H1 (cell line): ENCODE measurements around the gene LIF. TPM values are rescaled to one million over a fixed set of nuclear protein-coding genes. Genes with fewer than 3 reads are reported as not detected.

Experiments
- BCL11A ChIP-seq, 2 experiments: IDR thresholded peaks; one replicate each; pipeline ENCODE4 v1.6.1; 2011; ENCODE audit warnings: low read depth in 2 of 2, low read length in 2 of 2, mild to moderate bottlenecking in 2 of 2
- CTBP2 ChIP-seq: IDR thresholded peaks from 2 replicates; pipeline ENCODE4 v1.7.0; 2011; ENCODE audit warnings: borderline replicate concordance, mild to moderate bottlenecking, moderate library complexity, mixed read lengths, low read length; ENCODE audit not compliant: insufficient read depth, insufficient read length
- NANOG ChIP-seq: IDR thresholded peaks from 2 replicates; pipeline ENCODE4 v1.6.1; 2011; ENCODE audit warnings: low read length, low read depth, mild to moderate bottlenecking, inconsistent platforms; ENCODE audit not compliant: insufficient read depth, poor library complexity, severe bottlenecking
- SUZ12 ChIP-seq: fragments of 200-600 bp; sonication (generic); IDR thresholded peaks from 2 replicates; pipeline ENCODE4 v1.6.1; 2012; ENCODE audit warnings: mild to moderate bottlenecking, inconsistent platforms, low read length, moderate library complexity, mixed read lengths
- TAF1 ChIP-seq: IDR thresholded peaks from 2 replicates; pipeline ENCODE4 v1.6.1; 2011; ENCODE audit warnings: mild to moderate bottlenecking, low read depth, low read length
- TAF7 ChIP-seq: optimal IDR thresholded peaks from 2 replicates; pipeline ENCODE3; 2011; ENCODE audit warnings: low read depth, mild to moderate bottlenecking, inconsistent platforms, low read length, moderate library complexity, borderline replicate concordance
- ZNF274 ChIP-seq: IDR thresholded peaks from 2 replicates; pipeline ENCODE4 v1.7.0; 2012; ENCODE audit warnings: low read length, borderline replicate concordance; ENCODE audit errors: extremely low read depth
- polyA plus RNA-seq, 7 experiments: library from polyadenylated mRNA; depleted of rRNA in 3 of 7; stranded (reverse) in 5 of 7; unstranded in 2 of 7; fragments of >200 nt in 5 of 7; fragments of 200-250 nt in 2 of 7; gene quantifications; 1 replicate in 5 of 7; 2 replicates in 1 of 7; 4 replicates in 1 of 7; pipeline versions ENCODE4 v1.2.1 to v1.2.3, GENCODE V29; 2011 to 2013; ENCODE audit warnings: missing spikeins in 2 of 7, mixed read lengths in 2 of 7
- total RNA-seq: library from RNA; stranded (reverse); fragmentation: NEBNext Ultra II Directional; extraction: Animal tissue kit (Norgen Biotek cat#: 25700); gene quantifications from 2 replicates; pipeline ENCODE4 v1.2.1, GENCODE V29; 2021

Gene LIF
- total and polyA plus RNA-seq, 2 of the 8 experiments (the other 6 are each of a cell fraction or from before 2014, with no cell fraction given), result 3.3 to 3.5 TPM

DNA sequence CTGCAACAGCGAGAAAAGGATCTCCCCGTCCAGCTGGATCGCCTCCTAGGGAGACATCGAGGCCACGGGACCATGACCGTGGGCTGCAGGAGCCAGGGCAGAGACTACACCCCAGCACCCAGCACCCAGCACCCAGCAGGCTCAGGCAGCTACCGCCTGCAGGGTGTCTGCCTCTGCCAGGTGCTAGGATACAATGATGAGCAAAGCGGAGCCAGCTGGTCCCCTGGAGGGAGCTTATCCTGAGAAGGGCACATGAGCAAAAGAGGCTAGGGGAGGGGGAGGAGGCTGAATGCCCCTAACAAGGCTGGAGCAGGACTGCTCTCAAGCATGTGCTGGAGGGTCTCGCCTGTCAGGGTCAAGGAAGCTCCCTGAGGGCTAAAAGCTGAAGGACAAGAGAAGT, 47.5 kb upstream of the LIF start (continued):
- TF ChIP-seq CTBP2 (no peak), SUZ12 (no peak), NANOG (no peak), TAF7 (no peak), TAF1 (no peak), BCL11A (IDR thresholded peaks at IDR 0.05; ENCODE audit: low read depth in 2 of 2, low read length in 2 of 2) (no peak), ZNF274 (no peak)
